GM12878 (cell line): ENCODE data around the gene RINL. TPM values are rescaled to one million over a fixed set of nuclear protein-coding genes. Genes with fewer than 3 reads are reported as not detected.

Experiments used
- ASH2L ChIP-seq: fragments of 300-600, 200-600 bp; sonication (generic); IDR thresholded peaks from 2 replicates; pipeline ENCODE4 v1.6.1; 2017; ENCODE audit warnings: low read depth, mild to moderate bottlenecking, borderline replicate concordance
- ATF2 ChIP-seq: IDR thresholded peaks from 2 replicates; pipeline ENCODE4 v1.6.1; 2012; ENCODE audit warnings: low read length, inconsistent platforms
- BACH1 ChIP-seq: fragments of 450-650 bp; IDR thresholded peaks from 2 replicates; pipeline ENCODE4 v1.6.1; 2017; ENCODE audit warnings: mild to moderate bottlenecking, borderline replicate concordance
- CBFB ChIP-seq: IDR thresholded peaks from 2 replicates; pipeline ENCODE4 v1.6.1; 2016; ENCODE audit warnings: antibody characterized with exemption, low read depth
- CEBPB ChIP-seq, 2 experiments: fragments of 150-350 bp in 1 of 2; IDR thresholded peaks; 2 replicates each; pipeline ENCODE4 v1.6.1; 2012 to 2014; ENCODE audit warnings: low read depth in 2 of 2, low read length in 2 of 2, borderline replicate concordance in 1 of 2, inconsistent platforms in 1 of 2
- CHD1 ChIP-seq: IDR thresholded peaks from 2 replicates; pipeline ENCODE4 v1.6.1; 2012; ENCODE audit warnings: low read depth, low read length, improper control_type of control experiment
- CTCF ChIP-seq, 3 experiments: IDR thresholded peaks in 2 of 3; conservative IDR thresholded peaks in 1 of 3; 2 replicates each; pipeline ENCODE4 v1.5.1; 2011; ENCODE audit warnings: low read depth in 3 of 3, low read length in 3 of 3, mild to moderate bottlenecking in 3 of 3, control low read depth in 2 of 3, moderate library complexity in 2 of 3, inconsistent platforms in 1 of 3, mixed read lengths in 1 of 3; ENCODE audit not compliant: control insufficient read depth in 2 of 3, insufficient read depth in 1 of 3; ENCODE audit errors: extremely low read depth in 1 of 3
- DPF2 ChIP-seq: fragments of 450-650 bp; IDR thresholded peaks from 2 replicates; pipeline ENCODE4 v1.6.1; 2017; ENCODE audit warnings: mild to moderate bottlenecking
- FOS ChIP-seq: IDR thresholded peaks from 3 replicates; pipeline ENCODE4 v1.6.1; 2011; ENCODE audit warnings: borderline replicate concordance; ENCODE audit not compliant: insufficient read length; ENCODE audit errors: extremely low read depth
- HSF1 ChIP-seq: fragments of 150-350 bp; IDR thresholded peaks from 2 replicates; pipeline ENCODE4 v1.6.1; 2014; ENCODE audit warnings: mild to moderate bottlenecking, low read depth, low read length
- IRF3 ChIP-seq: fragments of 450-650 bp; IDR thresholded peaks from 2 replicates; pipeline ENCODE4 v1.6.1; 2014; ENCODE audit warnings: mild to moderate bottlenecking
- NFYB ChIP-seq: IDR thresholded peaks from 2 replicates; pipeline ENCODE4 v1.6.1; 2011; ENCODE audit warnings: low read depth, mild to moderate bottlenecking, low read length, improper control_type of control experiment, moderate library complexity; ENCODE audit not compliant: insufficient read depth
- PML ChIP-seq: IDR thresholded peaks from 2 replicates; pipeline ENCODE4 v1.6.1; 2012; ENCODE audit warnings: low read length, inconsistent platforms
- POLR2A ChIP-seq: IDR thresholded peaks from 2 replicates; pipeline ENCODE4 v1.6.1; 2011; ENCODE audit warnings: low read depth, mild to moderate bottlenecking, low read length
- POLR2AphosphoS5 ChIP-seq: IDR thresholded peaks from 2 replicates; pipeline ENCODE4 v1.6.1; 2011; ENCODE audit warnings: mild to moderate bottlenecking, low read length, inconsistent platforms
- POU2F2 ChIP-seq: IDR thresholded peaks from 3 replicates; pipeline ENCODE4 v1.6.1; 2011; ENCODE audit warnings: low read depth, mild to moderate bottlenecking, low read length, borderline replicate concordance
- SIN3A ChIP-seq: IDR thresholded peaks from 2 replicates; pipeline ENCODE4 v1.6.1; 2012; ENCODE audit warnings: low read depth, low read length, improper control_type of control experiment
- STAT1 ChIP-seq: fragments of 450-650 bp; conservative IDR thresholded peaks from 2 replicates; pipeline ENCODE4 v1.6.1; 2014; ENCODE audit warnings: antibody characterized with exemption, mild to moderate bottlenecking
- ZNF274 ChIP-seq: IDR thresholded peaks from one replicate; pipeline ENCODE4 v1.8.0; 2011; ENCODE audit not compliant: insufficient read length, insufficient read depth
- polyA plus RNA-seq, 11 experiments: library from polyadenylated mRNA; depleted of rRNA in 4 of 11; unstranded in 6 of 11; stranded (reverse) in 5 of 11; fragments of >200 nt; fragmentation: Nextera tagmentation in 4 of 11; fragmentation: Illumina TruSeq in 1 of 11; extraction: Ambion mirVana in 4 of 11; extraction: Trizol in 1 of 11; gene quantifications; 1 replicate in 1 of 11; 2 replicates in 10 of 11; pipeline versions ENCODE4 v1.2.1 to v1.2.3, GENCODE V29; 2011 to 2016; ENCODE audit warnings: inconsistent platforms in 2 of 11, missing spikeins in 2 of 11, low read depth in 1 of 11
- total RNA-seq, 4 experiments: library from RNA; depleted of rRNA in 3 of 4; stranded (reverse); fragments of >200 nt in 3 of 4; fragmentation: Illumina TruSeq in 1 of 4; extraction: Trizol in 1 of 4; gene quantifications; 2 replicates each; pipeline versions ENCODE4 v1.2.1 to v1.2.3, GENCODE V29; 2013 to 2021
- TF ChIP-seq, protein P1 (sequence below): IDR thresholded peaks from 2 replicates; pipeline ENCODE4 v1.6.1; 2011; ENCODE audit warnings: borderline replicate concordance, low read depth, mild to moderate bottlenecking, moderate library complexity, mixed read lengths, low read length; ENCODE audit not compliant: insufficient read depth; ENCODE audit errors: extremely low read length

The RINL gene
- total and polyA plus RNA-seq, 10 of the 15 experiments (the other 5 are each of a cell fraction or from before 2014, with no cell fraction given): 14.5 to 64.2 (median 47.6) TPM

DNA sequence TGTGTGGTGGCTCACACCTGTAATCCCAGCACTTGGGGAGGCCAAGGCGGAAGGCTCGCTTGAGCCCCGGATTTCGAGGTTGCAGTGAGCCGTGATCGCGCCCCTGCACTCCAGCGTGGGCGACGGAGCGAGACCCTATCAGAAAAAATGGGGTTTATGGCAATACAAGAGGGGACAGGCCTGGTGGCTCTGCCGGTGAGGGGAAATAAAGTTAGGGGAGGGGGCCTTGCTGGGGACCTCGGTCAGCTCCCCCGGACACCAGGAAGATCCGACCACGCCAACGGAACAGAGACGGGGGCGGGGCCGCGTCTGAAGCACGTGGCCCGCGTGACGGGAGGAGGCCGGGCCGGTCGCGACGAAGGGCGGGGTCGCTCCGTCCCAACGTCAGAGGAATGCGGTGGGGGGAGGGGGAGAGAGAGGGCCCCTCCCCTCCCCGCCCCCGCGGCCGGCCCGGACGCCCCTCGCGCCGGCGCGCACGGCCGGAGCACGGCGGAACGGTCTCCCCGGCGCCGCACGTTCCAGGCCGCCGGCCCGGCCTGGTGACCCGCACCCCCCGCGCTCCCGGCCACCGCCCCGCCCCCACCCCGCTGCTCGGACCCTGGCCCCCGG is 26.3 kb downstream of the RINL start (continued):
- TF ChIP-seq CBFB (no peak), ASH2L (no peak), FOS (no peak), CEBPB (IDR thresholded peaks at IDR 0.05; ENCODE audit: borderline replicate concordance in 1 of 2, low read depth in 2 of 2, low read length in 2 of 2) (no peak), ZNF274 (no peak), ATF2 (no peak), NFYB (no peak), HSF1 (no peak), CTCF (IDR thresholded peaks at IDR 0.05 in 2 of 3, conservative IDR thresholded peaks at IDR 0.05 in 1 of 3; ENCODE audit: control insufficient read depth in 2 of 3, extremely low read depth in 1 of 3, insufficient read depth in 1 of 3, low read depth in 3 of 3, low read length in 3 of 3) (no peak), CHD1 (no peak), STAT1 (0 out of 2 replicates have a peak, but pooled peaks have one; percentile 43), POU2F2 (no peak), SIN3A (no peak; the same call in 1 of the 2 replicates), POLR2A (peak; percentile 77), DPF2 (peak; percentile 60; the same call in 1 of the 2 replicates), IRF3 (no peak), POLR2AphosphoS5 (peak; percentile 63; the same call in 1 of the 2 replicates), BACH1 (peak; percentile 67), PML (no peak)
- TF ChIP-seq, protein P1, sequence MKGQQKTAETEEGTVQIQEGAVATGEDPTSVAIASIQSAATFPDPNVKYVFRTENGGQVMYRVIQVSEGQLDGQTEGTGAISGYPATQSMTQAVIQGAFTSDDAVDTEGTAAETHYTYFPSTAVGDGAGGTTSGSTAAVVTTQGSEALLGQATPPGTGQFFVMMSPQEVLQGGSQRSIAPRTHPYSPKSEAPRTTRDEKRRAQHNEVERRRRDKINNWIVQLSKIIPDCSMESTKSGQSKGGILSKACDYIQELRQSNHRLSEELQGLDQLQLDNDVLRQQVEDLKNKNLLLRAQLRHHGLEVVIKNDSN: peak; percentile 92
